Thoracic aorta (tissue), 2 donors: ENCODE measurements around the gene POPDC3. TPM values are rescaled to one million over a fixed set of nuclear protein-coding genes. Genes with fewer than 3 reads are reported as not detected.

Experiments
- ATAC-seq: fragments of 150-250 bp; one replicate; pipeline ENCODE4 v1.8.0; 2017; ENCODE audit warnings: low read depth; ENCODE audit not compliant: insufficient number of reproducible peaks, low FRiP score
- DNase-seq: peaks from one replicate; pipeline ENCODE4 v3.0.0-alpha.2; 2020; ENCODE audit warnings: low spot score
- H3K27ac ChIP-seq, 2 donors: fragments of 200-600 bp; sonication (generic); 1 replicate in 1 of 2; 2 replicates in 1 of 2; pipeline ENCODE4 v1.5.1; 2016; ENCODE audit warnings: mild to moderate bottlenecking in 2 of 2, moderate library complexity in 2 of 2
- H3K27me3 ChIP-seq: fragments of 200-600 bp; sonication (generic); replicated peaks from 2 replicates; pipeline ENCODE4 v1.6.0; 2016; ENCODE audit warnings: mild to moderate bottlenecking; ENCODE audit not compliant: insufficient read depth
- H3K36me3 ChIP-seq: fragments of 200-600 bp; sonication (generic); one replicate; pipeline ENCODE4 v1.5.1; 2016
- H3K4me1 ChIP-seq, 2 donors: fragments of 200-600 bp; sonication (generic); 1 replicate in 1 of 2; 2 replicates in 1 of 2; pipeline versions ENCODE4 v1.5.1 to v1.6.0; 2016; ENCODE audit warnings: low read depth in 2 of 2, mild to moderate bottlenecking in 1 of 2; ENCODE audit not compliant: control insufficient read depth in 1 of 2
- H3K4me3 ChIP-seq: fragments of 200-600 bp; sonication (generic); 2 replicates; pipeline ENCODE4 v1.5.1; 2016; ENCODE audit warnings: mild to moderate bottlenecking
- H3K9me3 ChIP-seq: fragments of 200-600 bp; sonication (generic); 2 replicates; pipeline ENCODE4 v1.5.1; 2016
- total RNA-seq, 2 donors: library from RNA; depleted of rRNA; stranded (reverse); fragments of >200 nt; gene quantifications; one replicate each; pipeline versions ENCODE4 v1.1.0 to v1.2.3, GENCODE V29; 2016
- TF ChIP-seq, protein P1 (sequence below): fragments of 200-600 bp; sonication (generic); IDR thresholded peaks from one replicate; pipeline ENCODE4 v1.5.1; 2019; ENCODE audit warnings: antibody characterized with exemption

Gene POPDC3
- total RNA-seq, 2 donors from 2014 or later = not detected

DNA sequence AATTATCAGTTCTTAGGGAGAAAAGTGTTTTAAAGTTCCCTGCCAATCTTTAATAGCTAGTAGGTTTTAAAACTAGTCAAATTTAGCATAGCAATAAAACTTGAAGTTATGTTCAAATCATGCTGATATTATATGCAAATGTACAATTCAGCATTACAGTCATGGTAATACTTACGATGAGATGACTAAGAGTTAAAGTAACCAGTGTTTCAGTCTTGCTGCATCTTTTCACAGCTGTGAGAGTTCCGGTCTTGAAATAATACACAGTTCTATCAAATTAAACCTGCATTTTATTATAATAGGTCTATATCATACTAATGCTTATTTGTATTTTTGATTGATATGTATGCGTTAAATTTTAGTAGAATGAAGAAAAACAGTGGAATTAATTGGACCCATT is 26.1 kb downstream of the POPDC3 start:
- no peak for ATAC-seq
- Histone ChIP-seq H3K27ac (no peak overlapping the region), H3K36me3 (no peaks in the 10 kb centered on the region), H3K27me3 (no peaks in the 10 kb centered on the region), H3K4me1 (no peaks in the 10 kb centered on the region), H3K4me3 (no peak overlapping the region), H3K9me3 (no peaks in the 10 kb centered on the region)
- TF ChIP-seq, protein P1, sequence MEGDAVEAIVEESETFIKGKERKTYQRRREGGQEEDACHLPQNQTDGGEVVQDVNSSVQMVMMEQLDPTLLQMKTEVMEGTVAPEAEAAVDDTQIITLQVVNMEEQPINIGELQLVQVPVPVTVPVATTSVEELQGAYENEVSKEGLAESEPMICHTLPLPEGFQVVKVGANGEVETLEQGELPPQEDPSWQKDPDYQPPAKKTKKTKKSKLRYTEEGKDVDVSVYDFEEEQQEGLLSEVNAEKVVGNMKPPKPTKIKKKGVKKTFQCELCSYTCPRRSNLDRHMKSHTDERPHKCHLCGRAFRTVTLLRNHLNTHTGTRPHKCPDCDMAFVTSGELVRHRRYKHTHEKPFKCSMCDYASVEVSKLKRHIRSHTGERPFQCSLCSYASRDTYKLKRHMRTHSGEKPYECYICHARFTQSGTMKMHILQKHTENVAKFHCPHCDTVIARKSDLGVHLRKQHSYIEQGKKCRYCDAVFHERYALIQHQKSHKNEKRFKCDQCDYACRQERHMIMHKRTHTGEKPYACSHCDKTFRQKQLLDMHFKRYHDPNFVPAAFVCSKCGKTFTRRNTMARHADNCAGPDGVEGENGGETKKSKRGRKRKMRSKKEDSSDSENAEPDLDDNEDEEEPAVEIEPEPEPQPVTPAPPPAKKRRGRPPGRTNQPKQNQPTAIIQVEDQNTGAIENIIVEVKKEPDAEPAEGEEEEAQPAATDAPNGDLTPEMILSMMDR = no peak
- no peak for DNase-seq

DNA sequence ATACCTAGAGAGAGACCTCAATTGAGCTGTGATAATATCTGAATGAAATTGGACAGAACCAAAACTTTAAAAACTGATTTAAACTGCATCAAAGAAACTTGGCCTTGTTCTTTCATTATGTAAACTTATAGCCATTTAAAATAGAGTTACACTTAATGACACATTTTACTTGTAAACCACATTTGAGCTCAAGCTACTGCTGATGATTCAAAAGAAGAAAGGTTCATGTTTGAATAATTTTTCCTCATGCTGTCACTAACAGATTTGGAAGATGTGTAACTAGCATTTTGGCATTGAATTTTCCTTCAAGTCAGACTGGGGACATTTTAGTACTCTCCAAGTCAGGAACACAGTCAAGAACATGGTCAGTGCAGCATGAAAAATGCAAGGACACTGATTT is 26.9 kb downstream of the POPDC3 start:
- no peaks in the 10 kb centered on the region for H3K9me3 ChIP-seq
- H3K4me1 ChIP-seq = no peaks in the 10 kb centered on the region
- no peaks in the 10 kb centered on the region for H3K27me3 ChIP-seq
- TF ChIP-seq, protein P1 = no peak
- H3K4me3 ChIP-seq = no peak overlapping the region
- H3K27ac ChIP-seq = no peak overlapping the region
- no peaks in the 10 kb centered on the region for H3K36me3 ChIP-seq
- no peak for ATAC-seq
- no peak for DNase-seq

DNA sequence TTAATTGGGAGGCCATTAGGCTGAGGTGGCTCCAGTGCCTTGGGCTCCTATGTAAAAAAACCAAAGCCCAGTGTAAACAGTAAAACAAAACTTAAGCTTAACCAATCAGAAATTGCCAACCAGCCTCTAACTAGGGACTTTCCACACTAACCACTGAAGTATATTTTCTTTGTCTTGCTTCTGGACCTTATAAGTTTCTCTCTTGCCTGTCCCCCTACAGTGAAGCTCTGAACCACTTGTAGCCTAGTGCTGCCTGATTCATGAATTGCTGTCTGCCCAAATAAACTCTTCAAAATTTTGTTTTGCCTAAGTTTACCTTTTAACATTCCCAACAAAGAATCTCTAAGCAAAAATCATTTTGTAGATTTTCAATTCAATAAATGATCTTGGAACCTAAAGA is 28.2 kb downstream of the POPDC3 start:
- H3K36me3 ChIP-seq = no peaks in the 10 kb centered on the region
- DNase-seq (no peak), ATAC-seq (no peak)
- H3K4me1 ChIP-seq = no peaks in the 10 kb centered on the region
- no peaks in the 10 kb centered on the region for H3K27me3 ChIP-seq
- H3K27ac ChIP-seq = no peak overlapping the region
- TF ChIP-seq, protein P1 = no peak
- no peaks in the 10 kb centered on the region for H3K9me3 ChIP-seq
- no peak overlapping the region for H3K4me3 ChIP-seq

DNA sequence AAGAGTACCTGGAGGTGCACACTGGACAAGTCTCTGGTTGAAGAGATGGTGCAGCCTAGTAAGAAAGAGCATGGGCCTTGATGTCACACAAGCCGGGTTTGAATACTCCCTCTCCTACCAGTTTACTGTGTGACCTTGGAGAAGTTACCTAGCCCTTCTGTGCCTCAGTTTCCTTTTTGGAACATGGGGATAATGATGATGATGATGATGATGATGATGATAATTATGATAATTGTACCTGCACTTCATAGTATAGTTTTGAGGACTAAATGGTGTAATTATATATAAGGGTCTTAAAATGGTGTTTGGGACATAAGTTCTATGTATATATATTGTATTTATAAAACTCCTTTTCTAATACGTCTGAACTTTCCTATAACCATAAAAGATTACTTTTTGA is 41.7 kb downstream of the POPDC3 start:
- H3K4me3 ChIP-seq = peak overlapping the region; percentile 82
- DNase-seq = no peak
- H3K4me1 ChIP-seq = no peaks in the 10 kb centered on the region
- ATAC-seq = no peak
- H3K9me3 ChIP-seq = no peaks in the 10 kb centered on the region
- H3K27ac ChIP-seq = no peak overlapping the region
- H3K27me3 ChIP-seq = no peaks in the 10 kb centered on the region
- no peaks in the 10 kb centered on the region for H3K36me3 ChIP-seq
- TF ChIP-seq, protein P1 = no peak

DNA sequence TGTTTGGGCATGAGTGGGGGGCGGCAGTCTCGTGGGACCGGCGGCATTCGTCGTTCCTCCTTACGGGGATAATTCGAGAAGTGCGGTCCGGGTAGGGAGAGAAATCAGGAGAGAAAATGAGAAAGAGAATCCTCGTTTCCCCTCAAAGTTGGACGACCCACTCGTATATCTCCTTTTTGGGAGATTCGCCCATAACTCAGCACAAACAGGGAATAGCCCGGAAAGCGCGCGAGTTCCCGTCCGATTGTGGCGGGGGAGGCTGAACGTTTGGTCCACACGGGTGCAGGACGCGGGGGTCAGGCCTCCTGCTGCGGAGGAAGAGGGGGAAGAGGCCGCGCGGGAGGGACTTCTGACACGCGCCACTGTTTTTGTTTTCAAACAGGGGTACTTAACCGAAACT is 42.4 kb downstream of the POPDC3 start:
- TF ChIP-seq, protein P1 = no peak
- ATAC-seq (no peak), DNase-seq (no peak)
- Histone ChIP-seq H3K4me3 (peak overlapping the region; percentile 82), H3K27ac (peak overlapping the region; percentile 30 to 74), H3K4me1 (no peaks in the 10 kb centered on the region), H3K9me3 (no peaks in the 10 kb centered on the region), H3K27me3 (no peaks in the 10 kb centered on the region), H3K36me3 (no peaks in the 10 kb centered on the region)
